Inflammatory macrophage (primary cell): ENCODE measurements around the gene DHRS9.
A peak's percentile ranks its signal among the peaks of the same experiment; 100 is the strongest.

ENCODE experiments used
- DNase-seq, 2 donors: peaks; one replicate each; pipeline ENCODE4 v3.0.0-alpha.2; 2020 to 2022

The DHRS9 gene

DNA sequence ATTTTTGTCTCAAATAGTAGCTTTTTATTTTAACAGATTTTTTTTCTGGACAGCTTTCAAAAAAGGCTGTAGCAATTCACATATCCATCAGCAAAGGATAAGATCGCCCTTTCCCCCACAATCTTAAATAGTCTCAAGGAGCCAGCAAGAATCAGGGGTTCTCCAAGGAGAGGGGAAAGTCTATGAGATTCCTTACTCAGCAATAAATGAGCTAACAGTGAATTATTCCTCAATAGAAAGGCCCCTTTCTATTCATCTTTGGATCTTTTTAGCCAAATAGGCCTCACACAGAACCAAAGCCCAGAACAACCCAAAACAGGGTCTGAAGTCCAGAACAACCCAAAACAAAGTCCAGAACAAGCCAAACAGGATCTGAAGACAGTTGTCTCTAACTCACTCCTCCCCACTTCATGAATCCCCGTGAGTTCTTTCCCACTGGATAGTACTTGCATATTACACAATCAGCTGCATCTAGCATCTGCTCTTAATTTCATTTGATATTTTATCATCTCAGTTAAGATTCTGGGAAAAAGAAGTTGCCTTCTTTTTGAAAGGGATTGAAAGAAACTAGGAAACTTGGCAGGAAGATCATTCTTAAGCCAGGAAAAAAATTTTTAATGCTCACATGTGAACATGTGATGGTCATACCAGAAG is 3.4 kb upstream of the DHRS9 start:
- DNase-seq = no peak

DNA sequence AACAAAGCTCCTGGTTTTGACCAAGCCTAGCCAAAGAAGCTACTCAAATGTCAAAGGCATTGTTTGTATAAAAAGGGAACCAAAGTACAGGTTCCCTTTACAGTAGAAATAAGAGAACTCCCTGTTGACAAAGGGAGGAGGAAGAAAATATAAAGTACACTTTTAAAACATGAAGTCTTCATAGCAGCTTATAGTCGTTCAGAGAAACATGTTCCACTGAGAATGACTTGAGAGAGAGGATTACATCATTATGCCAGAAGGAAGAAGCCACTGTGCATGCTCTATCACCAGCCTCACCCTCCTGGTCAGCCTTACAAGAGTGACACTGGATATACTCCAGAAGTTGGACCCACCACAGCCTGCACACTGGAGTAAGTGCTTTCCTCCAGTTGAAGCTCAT is 2.5 kb upstream of the DHRS9 start:
- DNase-seq = peak; percentile 42 to 76

DNA sequence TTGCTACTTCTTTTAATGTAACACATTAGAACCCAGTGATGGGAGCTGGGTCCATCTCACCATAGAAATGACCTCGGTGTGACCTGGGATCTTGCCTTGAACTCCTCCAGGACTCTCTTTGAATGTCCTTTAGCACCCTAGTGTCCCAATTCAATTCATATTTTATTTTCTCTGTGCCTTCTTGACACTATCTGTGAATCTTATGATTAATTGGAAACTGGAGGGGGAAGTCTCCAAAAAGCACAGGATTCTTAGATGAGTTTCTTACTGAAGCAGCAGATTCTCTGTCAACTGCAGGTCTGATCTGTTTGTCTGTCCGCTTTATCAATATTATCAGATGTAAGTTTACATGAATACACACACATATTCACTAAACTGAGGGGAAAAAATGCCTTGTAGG is 470 bp downstream of the DHRS9 start:
- DNase-seq = no peak

GRCh38 chr2:169071455-169071854 is 2.1 kb downstream of the DHRS9 start:
- peak; percentile 57 to 60 for DNase-seq

GRCh38 chr2:169072163-169072925 is 3.0 kb downstream of the DHRS9 start:
- peak; percentile 84 to 96 for DNase-seq

DNA sequence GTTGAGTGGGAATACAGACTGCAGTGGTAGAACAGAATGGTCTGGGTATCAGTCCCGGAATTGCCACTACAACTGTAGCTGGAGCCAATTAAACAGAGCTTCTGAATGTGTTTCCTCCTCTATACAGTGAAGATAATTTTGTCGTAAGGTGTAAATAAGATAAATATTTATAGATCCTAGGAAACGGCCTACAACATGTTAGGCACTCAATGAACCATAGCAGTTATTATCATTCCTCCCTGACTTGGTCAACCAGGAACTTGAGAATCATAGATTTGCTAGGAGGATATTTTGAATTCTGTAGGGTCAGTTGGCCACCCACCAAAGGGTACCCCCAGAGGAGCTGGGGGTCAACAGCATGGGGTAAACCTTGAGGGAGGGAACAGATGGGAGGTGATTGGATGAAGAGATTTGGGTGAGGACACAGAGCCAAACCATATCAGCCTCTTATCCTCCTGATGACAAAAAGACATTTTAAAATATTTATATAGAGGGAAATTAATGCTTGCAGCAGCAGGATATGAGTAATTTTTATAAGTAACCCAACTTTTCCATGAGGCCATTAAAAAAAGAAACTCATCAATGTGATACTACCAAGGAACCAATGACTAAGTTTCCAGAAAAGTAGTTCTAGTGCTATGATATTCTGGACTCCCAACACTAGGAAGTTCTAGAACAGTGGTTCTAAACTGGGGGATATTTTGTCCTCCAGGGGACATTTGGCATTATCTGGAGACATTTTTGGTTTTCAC is 4.0 kb downstream of the DHRS9 start:
- DNase-seq = no peak

DNA sequence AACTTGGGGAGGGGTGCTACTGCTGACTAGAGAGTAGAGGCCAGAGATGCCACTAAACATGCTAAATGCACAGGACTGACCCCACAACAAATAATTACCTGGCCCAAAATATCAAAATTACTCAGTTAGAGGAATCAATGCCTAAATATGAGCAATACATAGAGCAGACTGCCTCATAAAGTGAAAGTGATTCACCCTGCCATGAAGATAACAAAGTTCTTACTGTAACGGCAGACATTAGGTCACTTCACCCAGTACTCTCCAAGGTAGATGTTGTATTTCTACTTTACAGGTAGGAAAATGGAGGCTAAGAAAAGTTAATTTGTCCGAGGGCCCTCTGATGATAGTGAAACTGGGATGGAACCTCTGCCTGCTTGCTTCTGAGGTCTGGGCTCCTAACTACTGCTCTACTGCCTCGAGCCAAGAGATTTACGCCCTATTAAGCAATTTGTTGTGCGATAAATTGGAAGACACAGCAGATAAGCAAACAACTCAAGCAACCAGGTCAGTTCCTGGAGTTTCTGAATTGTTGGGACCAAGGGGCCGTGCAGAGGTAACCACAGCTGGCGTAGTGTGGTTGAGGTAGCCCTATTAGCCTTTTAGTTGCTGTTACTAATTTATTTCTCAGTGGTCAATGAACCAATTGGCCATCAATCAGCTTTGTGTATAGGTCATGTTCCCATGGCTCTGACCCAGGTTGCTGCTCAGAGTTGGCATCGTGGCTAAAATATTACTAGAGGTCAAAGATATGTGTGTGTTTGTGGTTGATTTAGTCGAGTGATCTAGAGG is 4.8 kb downstream of the DHRS9 start:
- DNase-seq = no peak

GRCh38 chr2:169077674-169078240 is 8.4 kb downstream of the DHRS9 start:
- DNase-seq = no peak

GRCh38 chr2:169080250-169081069 is 11.1 kb downstream of the DHRS9 start:
- peak; percentile 79 to 88 for DNase-seq

DNA sequence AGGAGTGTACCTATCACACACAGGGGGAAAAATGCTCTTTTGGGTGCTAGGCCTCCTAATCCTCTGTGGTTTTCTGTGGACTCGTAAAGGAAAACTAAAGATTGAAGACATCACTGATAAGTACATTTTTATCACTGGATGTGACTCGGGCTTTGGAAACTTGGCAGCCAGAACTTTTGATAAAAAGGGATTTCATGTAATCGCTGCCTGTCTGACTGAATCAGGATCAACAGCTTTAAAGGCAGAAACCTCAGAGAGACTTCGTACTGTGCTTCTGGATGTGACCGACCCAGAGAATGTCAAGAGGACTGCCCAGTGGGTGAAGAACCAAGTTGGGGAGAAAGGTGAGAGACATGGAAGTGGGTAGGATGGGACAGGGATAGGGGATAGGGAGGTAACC is 12.2 kb downstream of the DHRS9 start:
- DNase-seq = no peak

- peak; percentile 86 to 89 for DNase-seq
Observed at GRCh38 chr2:169082995-169083394, 13.6 kb downstream of the DHRS9 start.

DNA sequence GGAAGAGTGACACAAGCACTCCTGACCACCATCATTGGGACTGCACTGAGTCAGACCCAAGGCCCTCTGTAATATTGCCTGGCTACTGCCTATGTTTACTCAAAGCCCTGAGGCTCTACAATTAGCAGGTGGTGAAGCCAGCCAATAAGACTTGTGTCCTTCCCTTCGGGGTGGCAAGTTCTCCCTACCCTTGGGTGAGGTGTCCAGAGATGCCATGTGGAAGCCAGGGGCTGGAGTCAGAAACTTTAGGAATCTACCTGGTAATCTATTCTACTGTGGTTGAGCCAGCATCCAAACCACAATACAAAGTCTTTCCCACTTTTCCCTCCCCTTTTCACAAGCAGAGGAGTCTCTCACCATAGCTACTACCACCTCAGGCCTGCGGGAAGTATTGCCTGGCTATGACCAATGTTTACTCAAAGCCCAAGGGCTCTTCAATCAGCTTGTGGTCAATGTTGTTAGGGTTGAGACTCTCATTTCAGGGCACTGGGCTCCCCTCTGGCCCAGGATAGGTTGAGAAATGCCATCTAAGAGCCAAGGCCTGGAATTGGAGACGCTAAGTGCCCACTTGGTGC is 17.6 kb downstream of the DHRS9 start:
- DNase-seq = peak; percentile 2 to 23

GRCh38 chr2:169087757-169088379 is 18.5 kb downstream of the DHRS9 start:
- peak in 1 of 2 donors; percentile 24 for DNase-seq

DNA sequence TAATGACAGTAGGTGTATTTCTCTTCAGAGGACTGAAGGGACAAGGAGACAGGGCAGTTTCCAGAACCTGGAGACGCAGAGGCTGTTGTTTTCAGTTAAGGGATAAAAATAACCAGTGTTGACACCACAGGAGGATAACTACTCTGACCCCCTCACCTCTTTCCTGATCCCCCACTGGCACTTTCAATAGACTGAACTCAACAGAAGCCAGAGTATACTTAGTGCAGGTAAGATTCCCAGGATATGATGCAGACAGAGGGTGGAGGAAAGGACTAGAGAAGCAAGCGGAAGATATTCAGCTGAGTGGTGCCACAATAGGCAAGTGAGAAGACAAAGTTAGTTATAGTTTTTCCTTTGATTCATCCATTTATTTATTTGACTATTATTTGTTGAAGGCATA is 19.8 kb downstream of the DHRS9 start:
- no peak for DNase-seq

DNA sequence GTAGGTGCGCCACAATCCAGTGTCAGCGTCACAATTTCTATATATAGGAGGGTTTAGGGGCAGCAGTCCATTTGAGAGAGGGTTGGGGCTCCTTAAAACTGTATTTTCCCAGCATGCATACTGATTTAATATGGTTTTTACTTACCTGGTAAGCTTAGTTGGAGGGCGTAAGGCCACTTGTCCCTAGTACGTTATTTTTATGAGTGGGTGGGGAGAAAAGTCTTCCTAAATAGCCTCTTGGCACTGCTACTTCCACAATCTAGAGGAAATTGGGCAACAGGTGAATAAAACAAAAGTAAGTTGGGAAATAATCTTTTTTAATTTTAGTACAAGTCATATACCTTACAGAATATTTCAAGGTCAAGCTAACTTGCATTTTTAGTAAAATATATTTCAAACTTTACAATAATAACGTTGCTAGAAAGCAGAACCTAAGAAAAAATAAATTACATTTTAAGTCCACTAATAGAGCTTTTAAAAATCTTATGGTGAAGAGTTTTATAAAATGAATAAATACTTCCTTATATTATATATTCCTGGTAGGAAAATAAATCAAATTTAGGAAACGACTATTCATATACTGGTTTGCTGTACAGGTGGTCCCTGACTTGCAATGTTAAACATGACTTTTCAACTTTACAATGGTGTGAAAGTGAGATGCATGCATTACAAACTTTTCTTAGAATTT is 20.9 kb downstream of the DHRS9 start:
- DNase-seq = peak; percentile 67 to 75

- DNase-seq = no peak
Observed at GRCh38 chr2:169091256-169091655, 21.9 kb downstream of the DHRS9 start.

DNA sequence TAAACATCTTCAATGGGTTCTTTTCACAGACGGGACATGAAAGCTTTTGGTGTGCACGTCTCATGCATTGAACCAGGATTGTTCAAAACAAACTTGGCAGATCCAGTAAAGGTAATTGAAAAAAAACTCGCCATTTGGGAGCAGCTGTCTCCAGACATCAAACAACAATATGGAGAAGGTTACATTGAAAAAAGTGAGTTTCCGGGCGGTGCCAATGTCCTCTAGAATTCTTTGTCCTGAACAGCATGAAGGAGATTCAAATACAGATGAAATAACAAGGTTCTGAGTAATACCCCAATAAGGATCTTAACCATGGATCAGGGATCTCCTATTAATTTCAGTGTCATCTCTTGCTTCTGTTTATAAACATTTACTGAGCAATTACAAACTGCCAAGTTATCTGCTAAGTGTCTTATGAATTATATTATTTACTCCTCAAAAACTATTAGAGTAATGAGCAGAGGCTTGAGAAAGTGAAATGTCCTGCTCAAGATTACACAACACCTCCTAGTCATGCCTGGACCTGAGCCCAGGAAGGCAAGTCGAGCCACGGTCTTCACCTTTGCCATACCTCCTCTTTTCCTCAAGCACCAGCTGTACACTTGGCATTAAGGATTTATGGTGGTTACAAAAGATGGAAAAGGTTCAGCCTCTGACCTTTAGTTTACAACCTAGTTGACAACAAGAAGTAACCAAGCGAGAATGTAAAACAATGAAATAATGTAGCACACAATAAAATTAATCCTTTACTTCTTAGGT is 22.6 kb downstream of the DHRS9 start:
- no peak for DNase-seq

DNA sequence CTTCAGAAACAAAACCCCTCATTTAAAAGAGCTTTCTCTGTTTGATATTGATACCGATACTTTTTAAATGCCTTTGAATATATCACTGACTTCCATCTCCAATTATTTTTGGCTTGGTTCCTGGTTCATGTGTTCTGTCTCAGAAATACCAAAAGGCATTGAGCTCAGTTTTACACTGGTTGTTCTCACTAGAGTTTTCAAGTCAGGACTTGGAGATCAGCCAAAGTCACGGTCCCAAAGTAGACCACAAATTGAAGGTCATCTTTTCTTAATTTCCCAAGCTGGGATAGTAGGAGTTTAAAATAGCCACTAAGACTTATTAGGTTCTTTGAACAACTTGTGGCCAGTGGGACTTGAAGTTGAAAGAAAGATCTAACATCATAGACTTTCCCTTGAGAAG is 24.2 kb downstream of the DHRS9 start:
- no peak for DNase-seq

- no peak for DNase-seq
Observed at GRCh38 chr2:169094676-169095075, 25.3 kb downstream of the DHRS9 start.
